Fibroblast of pulmonary artery (primary cell): Measurements from ENCODE around the gene ARL5A.

ENCODE experiments used
- DNase-seq: peaks from one replicate; pipeline ENCODE4 v3.0.0-alpha.2; 2010; ENCODE audit warnings: low read depth
- H3K4me3 ChIP-seq: replicated peaks from 2 replicates; pipeline ENCODE4 v1.5.1; 2011; ENCODE audit warnings: low read depth, mild to moderate bottlenecking, control low read depth, low read length, moderate library complexity
- CTCF ChIP-seq: IDR thresholded peaks from 2 replicates; pipeline ENCODE4 v1.5.1; 2011; ENCODE audit warnings: mild to moderate bottlenecking, control low read depth, low read length, inconsistent platforms; ENCODE audit errors: missing control alignments

ARL5A gene

GRCh38 chr2:151758744-151759143 lies 69.5 kb downstream of the ARL5A start:
- TF ChIP-seq CTCF: no peak
- no peak for DNase-seq
- no peak overlapping the region for H3K4me3 ChIP-seq

DNA sequence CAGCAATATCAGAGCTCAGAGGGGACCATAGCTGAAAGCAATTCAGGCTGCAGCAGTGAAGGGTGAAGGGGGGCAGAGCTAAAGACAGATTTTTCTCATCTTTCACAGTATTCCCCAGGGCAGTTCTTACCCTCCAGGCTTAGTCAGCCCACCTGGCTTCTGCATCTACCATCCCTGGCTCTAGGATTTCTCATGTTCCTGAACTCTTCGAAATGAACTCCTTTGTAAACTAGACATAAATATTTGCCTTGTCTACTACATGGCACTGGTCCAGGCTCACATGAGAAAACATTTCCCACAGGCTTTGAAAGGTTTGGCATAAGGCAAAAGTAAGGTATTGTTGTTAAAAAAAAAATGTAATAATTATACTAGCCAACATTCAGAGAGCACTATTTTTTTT lies 70.4 kb downstream of the ARL5A start:
- peak; percentile 16 for DNase-seq
- no peak overlapping the region for H3K4me3 ChIP-seq
- no peak for TF ChIP-seq CTCF

GRCh38 chr2:151756820-151757219 lies 71.4 kb downstream of the ARL5A start:
- TF ChIP-seq CTCF: no peak
- no peak for DNase-seq
- H3K4me3 ChIP-seq: no peak overlapping the region

- no peak overlapping the region for H3K4me3 ChIP-seq
- DNase-seq: no peak
- no peak for TF ChIP-seq CTCF
These were observed 73.8 kb downstream of the ARL5A start for GRCh38 chr2:151754253-151754897.

- TF ChIP-seq CTCF: no peak
- DNase-seq: no peak
- no peak overlapping the region for H3K4me3 ChIP-seq
These were observed 74.7 kb downstream of the ARL5A start for GRCh38 chr2:151753540-151753939.
